Measurements from ENCODE around the gene GPR35.

GPR35 gene

DNA sequence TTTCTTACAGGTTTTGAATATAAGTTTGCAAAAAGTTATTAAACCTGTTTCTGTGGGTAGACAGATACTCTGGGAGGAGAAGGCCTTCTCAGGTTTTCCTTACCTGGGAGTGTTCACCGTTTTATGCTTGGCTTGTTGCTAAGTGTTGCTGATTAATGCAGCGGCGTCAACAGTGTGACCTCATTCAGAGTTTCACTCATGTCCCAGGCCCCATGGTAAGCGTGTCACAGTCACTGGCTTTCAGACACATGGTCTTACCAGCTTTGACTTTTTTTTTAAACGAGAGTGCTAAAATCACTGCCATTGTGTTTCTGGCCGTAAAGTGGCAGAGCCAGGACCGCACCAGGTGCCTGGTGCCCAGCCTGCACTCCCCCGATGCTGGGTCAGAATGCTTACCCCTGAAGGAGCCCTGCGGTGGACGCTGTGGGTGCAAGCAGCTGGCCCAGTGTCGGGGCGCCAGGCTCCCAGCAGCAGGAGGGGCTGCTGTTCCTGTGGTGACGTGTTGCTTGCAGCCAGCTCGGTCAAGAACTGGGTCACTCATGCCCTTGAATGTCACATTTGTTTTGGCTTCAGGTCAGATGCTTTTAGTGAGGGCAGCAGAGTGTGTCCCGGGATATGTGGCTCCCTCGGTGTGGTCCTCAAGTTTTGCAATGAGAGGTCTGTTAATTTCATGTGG is 35.3 kb upstream of the GPR35 start:
- FAIRE-seq = no peak

DNA sequence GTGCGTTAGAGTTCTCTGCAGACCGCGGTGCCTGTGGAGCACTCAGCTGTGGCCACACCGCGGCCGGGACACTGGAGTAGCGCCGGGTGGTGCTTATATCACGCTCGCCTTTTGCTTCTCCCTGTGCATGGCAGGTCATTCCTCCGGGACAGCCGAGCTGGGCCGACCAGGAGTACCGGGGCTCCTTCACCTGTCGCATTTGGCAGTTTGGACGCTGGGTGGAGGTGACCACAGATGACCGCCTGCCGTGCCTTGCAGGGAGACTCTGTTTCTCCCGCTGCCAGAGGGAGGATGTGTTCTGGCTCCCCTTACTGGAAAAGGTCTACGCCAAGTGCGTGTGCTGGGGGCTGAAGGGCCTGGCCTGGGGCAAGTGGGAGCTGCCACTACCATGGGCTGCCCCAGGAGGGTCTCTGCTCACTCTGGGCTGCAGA is 34.6 kb upstream of the GPR35 start:
- FAIRE-seq = no peak

- FAIRE-seq = no peak
Observed at GRCh38 chr2:240591226-240591625, 34.1 kb upstream of the GPR35 start.

- no peak for FAIRE-seq
Observed at GRCh38 chr2:240591784-240592183, 33.5 kb upstream of the GPR35 start.

DNA sequence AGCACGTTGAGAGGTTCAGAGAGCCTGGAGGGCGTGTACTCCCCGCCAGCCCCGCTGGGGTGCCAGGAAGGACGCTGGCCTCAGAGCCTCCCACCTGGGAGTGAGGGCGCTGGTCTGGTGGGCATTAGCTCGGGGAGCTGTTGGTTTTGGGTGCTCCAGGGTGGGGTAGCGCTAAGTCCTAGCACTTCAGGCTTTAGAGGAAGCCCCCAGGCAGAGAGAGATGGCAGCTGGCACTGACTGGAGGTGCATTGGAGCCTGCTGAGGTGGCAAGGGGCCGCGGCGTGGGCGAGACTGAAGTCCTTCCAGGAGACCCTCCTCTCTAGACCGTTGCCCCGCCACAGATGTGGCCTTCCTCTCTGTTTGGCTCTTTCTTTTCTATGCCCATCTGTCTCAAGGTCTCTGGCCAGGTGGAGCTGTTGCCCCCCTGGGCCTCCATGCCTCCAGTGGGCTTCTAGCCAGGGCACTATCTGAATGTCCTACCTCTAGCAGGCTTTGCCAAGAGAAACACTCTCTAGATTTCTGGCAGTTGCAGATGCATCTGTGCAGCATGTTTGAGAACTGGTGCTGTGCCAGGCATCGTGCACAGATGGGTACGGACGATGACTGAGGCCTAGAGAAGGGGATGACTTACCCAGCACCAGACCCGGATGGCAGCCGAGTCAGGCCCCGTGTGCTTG is 32.1 kb upstream of the GPR35 start:
- FAIRE-seq = no peak

GRCh38 chr2:240593703-240594451 is 31.4 kb upstream of the GPR35 start:
- no peak for FAIRE-seq

GRCh38 chr2:240594511-240595380 is 30.5 kb upstream of the GPR35 start:
- no peak for FAIRE-seq

GRCh38 chr2:240595381-240596079 is 29.8 kb upstream of the GPR35 start:
- FAIRE-seq = no peak

DNA sequence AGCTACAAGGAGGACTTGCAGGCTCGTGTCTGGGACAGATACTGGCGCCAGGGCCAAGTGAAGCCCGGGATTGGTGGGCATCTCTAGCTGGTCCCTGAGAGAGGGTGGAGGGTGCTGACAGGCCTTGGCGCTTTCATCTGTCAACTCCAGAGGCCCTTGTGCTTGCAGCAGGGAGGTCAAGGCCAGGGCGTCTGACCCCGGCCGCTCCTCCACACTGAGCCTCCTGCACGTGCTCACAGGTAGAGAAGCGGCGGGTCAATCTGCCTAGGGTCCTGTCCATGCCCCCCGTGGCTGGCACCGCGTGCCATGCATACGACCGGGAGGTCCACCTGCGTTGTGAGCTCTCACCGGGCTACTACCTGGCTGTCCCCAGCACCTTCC is 29.2 kb upstream of the GPR35 start:
- FAIRE-seq = no peak

- no peak for FAIRE-seq
Observed at GRCh38 chr2:240596491-240596931, 28.8 kb upstream of the GPR35 start.

GRCh38 chr2:240597054-240597418 is 28.2 kb upstream of the GPR35 start:
- no peak for FAIRE-seq

DNA sequence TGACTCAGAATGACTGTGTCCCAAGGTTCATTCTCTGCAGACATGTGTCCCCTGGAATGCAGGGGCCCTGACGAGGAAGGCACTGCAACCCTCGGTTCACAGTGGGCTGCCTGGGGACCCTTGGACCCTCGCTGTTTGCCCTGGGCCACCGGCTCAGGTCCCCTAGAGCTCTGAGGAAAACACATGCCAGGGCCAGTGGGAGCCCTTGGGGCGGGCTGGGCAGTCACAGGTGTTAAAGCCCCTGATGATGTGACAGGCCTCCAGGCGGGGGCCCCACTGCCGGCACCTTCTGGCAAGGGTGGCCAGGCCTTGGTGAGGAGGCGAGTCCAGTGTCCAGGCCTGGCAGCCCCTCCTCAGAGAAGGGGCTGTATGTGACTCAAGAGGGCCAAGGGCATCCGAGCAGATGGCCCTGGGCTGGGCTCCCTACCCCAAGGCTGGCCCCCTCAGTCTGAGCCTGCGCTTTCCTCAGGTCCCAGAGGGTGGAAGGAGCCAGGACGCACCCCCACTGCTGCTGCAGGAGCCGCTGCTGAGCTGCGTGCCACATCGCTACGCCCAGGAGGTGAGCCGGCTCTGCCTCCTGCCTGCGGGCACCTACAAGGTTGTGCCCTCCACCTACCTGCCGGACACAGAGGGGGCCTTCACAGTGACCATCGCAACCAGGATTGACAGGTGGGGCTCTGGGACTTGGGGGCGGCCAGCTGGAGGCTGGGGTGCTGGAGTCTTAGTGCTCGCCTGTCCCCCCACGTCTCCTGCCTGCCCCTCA is 27.7 kb upstream of the GPR35 start:
- FAIRE-seq = no peak

DNA sequence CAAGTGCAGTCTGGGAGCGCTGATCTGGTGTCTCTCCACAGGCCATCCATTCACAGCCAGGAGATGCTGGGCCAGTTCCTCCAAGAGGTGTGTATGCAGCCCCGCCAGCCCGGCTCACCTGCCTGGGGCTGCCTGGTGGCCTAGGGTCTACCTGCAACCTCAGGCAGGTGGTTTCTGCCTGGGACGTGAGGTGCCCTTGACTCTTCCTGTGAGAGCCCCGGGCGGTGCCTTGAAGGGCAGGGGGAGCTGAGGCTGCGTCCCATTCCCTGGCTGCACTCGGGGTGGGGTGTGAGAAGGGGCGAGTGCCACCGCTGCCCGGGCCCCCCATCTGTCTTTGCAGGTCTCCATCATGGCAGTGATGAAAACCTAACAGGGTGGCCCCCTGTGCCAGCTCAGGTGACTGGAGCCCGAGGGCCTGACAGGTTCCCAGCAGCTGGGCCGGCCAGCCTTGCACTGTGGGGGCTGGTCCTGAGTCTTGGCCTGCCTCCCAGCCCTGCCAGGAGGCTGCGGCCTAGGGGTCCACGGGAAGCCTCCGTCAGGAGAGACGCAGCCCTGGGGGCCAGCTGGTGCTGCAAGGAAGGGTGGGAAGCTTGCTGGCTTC is 26.9 kb upstream of the GPR35 start:
- no peak for FAIRE-seq

DNA sequence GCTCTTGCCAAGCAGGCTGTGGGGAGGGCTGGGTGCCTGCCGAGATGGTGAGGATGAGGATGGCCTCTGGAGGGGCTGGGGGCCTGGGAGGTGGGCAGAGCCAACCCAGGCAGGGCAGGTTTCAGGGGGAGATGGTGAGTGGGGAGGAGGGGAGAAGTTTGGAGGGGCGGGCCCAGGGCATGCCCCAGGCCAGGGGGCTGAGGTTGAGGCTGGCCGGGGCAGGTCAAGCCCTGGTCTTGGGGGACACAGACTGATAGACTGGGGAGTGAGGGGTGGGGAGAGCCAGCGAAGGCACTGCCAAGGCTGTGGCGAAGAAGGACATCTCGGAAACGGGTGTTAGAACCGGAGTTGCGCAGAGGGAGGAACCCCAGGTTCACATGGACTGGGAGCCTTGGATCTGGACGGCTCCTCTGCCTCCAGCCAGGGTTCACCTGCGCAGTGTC is 26.1 kb upstream of the GPR35 start:
- FAIRE-seq = no peak

- no peak for FAIRE-seq
Observed at GRCh38 chr2:240600451-240600961, 24.8 kb upstream of the GPR35 start.

- no peak for FAIRE-seq
Observed at GRCh38 chr2:240601061-240601830, 24.0 kb upstream of the GPR35 start.

DNA sequence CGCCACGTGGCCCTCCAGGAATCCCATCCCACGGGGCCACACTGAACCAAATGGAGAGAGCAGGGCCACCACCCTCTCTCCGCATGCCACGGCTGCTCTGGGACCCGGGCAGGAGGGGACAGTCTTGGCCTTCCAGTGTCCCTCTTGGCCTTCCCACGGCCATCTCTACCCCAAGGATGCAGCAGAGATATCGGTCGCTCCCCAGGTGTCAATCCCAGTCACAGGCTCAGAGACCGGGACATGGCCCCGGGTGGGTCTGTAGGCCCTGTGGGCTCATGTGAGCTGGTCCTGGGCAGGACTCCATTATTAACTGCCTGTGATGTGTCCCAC is 23.5 kb upstream of the GPR35 start:
- no peak for FAIRE-seq

- FAIRE-seq = no peak
Observed at GRCh38 chr2:240602266-240603050, 22.8 kb upstream of the GPR35 start.

DNA sequence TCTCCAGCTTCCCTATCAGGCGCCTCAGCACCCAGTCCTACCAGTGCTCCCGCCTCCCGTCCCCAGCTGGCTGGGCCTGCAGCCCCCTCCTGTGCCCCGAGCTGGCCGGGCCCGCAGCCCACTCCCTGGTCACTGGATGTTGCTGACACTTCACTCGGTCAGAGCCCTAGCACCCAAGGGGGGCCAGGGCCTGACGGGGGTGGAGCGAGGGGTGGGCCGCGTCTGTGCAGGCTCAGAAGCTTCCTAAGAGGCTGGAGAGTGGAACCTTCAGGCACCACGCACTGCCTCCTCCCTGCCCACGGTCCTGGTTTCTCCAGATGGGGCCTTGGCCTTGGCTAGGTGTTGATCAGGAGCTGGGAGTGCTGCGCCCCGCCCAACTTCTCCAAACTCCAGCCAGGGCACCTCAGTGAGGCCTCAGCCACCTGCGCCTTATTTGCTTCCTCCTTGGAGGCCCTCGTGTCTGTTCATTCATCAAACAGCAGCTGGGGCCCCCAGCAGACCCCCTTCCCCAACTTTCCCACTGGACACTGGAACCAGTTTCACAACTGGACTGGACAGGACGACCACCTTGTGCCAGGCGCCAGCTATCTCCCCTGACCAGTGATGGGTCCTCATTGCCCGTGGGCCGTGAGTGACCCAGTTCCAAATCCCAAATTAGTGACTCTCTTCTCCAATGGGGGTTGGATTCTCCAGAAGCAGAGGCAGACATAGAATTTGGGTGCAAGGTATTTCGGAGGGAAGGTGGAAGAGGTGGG is 22.0 kb upstream of the GPR35 start:
- FAIRE-seq = no peak

All from A204.1 (cell line).